ENCODE results near the gene RAET1G.
A peak's percentile ranks its signal among the peaks of the same experiment; 100 is the strongest.
"Not testable (repeated sequence)": the region's sequence is repeated elsewhere in the genome, so short reads cannot be mapped to it uniquely, and the experiment has no call there.

The RAET1G gene

DNA sequence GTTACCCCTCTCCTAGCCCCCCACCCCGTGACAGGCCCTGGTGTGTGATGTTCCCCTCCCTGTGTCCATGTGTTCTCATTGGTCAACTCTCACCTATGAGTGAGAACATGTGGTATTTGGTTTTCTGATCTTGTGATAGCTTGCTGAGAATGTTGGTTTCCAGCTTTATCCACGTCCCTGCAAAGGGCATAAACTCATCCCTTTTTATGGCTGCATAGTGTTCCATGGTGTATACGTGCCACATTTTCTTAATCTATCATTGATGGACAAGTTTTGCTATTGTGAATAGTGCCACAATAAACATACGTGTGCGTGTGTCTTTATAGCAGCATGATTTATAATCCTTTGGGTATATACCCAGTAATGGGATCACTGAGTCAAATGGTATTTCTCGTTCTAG is 31.1 kb downstream of the RAET1G start:
- not testable (repeated sequence) for DNase-seq

- DNase-seq: no peak
Observed at GRCh38 chr6:149891259-149891658, 31.7 kb downstream of the RAET1G start.

- DNase-seq: no peak
Observed at GRCh38 chr6:149890629-149891045, 32.3 kb downstream of the RAET1G start.

- DNase-seq: no peak
Observed at GRCh38 chr6:149889326-149889725, 33.6 kb downstream of the RAET1G start.

DNA sequence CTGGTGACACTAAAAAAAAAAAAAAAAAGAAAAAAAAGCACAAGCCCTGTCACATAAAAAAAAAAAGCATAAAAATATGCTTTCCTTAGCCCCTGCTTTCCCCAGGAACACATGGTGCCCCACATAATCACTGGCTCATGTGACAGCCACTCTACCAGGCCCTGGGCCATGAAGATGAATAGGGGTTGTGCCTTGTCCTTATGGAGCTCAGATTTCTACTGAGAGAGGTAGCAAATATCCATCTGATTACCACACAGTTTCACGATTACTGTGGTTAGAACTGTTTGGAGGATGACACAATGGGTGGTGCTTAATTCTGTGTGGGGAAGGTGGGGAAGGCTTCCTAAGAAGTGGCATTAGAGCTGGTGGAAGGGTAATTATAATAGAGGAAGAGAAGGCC is 34.3 kb downstream of the RAET1G start:
- peak in 1 of 2 experiments; percentile 23 for DNase-seq

DNA sequence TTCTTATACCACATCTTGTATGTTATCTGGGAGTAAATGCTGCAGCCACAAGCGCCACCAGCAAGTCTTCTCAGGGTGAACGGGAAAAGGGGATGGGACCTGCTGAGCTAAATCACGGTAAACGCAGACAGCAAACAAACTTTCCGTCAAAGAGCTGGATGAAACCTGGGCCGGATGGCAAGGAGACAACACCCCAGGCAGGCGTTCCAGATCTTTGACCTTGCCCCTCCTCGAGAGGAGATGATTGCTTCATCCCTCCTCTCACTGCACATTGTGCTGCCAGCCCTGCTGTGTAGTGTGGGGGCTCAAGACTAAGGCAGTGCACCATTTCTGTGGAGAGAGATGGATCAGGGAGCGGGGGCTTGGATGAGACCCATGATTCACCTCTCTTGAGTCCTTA is 34.8 kb downstream of the RAET1G start:
- no peak for DNase-seq

DNA sequence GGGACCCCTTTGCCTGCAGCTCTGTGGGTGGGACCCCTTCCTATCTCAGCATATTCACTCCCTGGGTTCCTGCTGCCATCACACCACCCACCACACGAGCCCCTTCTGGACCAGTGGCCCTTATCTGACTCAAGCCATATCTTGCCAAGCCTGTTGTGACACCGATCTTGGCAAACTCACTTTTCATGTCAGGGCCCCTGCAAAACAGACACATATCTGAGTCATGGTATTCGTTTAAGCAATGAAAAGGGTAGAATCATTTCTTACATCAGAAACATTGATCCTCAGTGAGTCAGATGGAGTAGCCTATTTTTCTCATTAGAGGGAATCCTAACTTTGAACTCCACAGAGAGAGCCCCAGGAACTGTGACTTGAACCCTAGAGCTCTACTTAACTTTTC is 35.6 kb downstream of the RAET1G start:
- no peak for DNase-seq

GRCh38 chr6:149885888-149886287 is 37.0 kb downstream of the RAET1G start:
- DNase-seq: no peak

- DNase-seq: no peak
Observed at GRCh38 chr6:149884617-149885016, 38.3 kb downstream of the RAET1G start.

DNA sequence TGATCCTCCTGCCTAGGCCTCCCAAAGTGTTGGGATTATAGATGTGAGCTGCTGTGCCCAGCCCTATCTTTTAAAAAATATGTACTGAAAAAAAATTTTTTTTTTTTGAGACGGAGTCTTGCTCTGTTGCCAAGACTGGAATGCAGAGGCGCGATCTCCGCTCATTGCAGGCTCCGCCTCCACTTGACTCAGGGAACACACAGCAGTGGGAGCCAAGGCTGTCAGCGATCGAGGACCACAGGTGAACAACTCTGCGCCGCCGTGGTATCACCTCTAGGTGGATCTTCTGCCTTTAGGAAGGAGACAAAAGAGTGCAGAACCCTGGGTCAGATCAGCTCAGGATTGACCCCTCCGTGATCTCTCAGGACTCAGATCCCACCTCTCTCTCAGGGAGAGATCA is 38.7 kb downstream of the RAET1G start:
- DNase-seq: peak; percentile 8 to 11

DNA sequence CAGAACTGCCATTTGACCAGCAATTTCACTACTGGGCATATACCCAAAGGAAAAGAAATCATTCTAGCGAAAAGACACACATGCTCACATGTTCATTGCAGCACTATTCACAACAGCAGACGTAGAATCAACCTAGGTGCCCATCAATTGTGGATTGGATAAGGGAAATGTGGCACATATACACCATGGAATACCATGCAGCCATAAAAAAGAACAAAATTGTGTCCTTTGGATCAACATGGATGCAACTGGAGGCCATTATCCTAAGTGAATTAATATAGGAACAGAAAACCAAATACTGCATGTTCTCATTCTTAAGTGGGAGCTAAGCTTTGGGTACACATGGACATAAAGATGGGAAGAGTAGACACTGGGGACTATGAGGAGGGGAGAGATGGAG is 41.1 kb downstream of the RAET1G start:
- no peak for DNase-seq

DNA sequence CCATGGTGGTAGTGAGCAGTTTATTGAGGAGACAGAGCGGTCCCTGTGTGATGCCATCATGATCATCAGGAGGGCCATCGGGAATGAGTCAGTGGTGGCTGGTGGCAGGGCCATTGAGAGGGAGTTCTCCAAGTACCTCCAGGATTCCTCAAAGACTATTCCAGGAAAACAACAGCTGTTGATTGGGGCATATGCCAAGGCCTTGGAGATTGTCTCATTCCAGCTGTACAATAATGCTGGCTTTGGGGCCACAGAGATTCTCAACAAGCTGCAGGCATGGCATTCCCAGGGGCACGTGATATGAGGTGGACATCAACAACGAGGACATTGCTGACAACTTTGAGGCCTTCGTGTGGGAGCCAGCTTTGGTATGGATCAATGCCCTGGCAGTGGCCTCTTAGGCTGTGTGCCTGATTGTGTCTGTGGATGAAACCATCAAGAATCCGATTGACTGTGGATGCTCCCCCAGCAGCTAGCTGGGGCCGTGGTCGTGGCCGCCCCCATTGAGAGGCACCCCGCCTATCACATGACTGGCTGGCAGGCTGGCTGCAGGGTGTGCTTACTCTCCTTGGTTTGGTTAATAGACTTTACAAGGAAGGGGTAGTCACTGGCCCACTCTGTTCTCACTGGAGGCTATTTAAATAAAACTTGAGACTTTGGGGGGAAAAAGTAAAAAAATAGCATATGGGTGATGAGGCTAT is 41.7 kb downstream of the RAET1G start:
- DNase-seq: no peak

DNA sequence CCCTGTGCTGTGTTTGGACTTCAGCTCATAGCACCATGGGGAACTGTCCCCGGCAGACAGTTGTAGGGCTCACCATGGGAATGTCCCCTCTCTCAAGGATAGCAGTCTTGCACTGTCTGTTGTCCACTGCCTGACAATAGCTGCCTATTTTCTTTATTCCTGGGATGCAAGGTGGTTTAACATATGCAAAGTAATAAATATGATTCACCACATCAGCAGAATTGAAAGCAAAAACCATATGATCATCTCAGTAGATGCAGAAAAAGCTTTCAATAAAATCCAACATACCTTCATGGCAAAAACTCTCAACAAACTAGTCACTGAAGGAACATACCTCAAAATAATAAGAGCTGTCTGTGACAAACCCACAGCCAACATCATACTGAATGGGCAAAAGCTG is 45.3 kb downstream of the RAET1G start:
- no peak for DNase-seq

DNA sequence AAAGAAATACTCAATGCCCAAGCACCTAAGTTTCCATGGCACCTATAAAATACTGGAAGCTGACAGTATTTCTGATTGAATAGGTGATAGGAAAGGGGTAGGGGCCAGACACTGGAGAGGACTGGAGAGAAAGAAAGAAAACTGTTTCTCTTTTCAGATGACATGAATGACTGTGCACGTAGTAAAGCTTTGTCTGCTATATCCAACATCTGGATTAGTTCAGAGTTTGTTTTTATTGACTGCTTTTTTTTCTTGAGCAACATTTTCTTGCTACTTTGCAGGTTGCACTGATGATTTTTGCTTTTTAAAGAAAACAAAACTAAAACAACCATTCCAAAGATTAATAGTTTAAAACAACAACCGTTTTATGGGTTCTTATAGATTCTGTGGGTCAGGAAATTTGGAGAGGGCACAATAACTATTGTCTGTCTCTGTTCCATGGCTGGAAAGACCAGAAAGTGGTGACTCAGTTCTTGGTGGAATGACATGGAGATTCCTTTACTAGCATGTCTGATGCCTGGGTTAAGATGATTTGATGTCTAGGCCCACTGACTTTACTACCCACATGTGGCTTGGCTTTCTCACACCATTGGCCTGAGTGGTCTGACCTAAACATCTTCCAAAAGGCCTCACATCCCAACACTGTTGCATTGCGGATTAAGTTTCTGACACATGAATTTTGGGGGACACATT is 46.5 kb downstream of the RAET1G start:
- DNase-seq: no peak

- no peak for DNase-seq
Observed at GRCh38 chr6:149872233-149872632, 50.7 kb downstream of the RAET1G start.

DNA sequence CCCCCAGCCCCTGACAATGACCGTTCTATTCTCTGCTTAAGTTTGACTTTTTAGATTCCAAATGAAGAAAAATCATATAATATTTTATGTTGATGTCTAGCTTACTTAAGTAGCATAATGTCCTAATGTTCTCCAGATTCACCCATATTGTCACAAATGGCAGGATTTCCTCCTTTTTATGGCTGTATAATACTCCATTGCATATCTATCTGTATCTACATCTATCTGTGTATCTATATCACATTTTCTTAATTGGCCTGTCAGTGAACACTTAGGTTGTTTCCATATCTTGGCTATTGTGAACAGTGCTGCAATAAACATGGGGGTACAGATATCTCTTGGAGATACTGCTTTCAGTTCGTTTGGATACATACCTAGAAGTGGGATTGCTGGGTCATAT is 51.7 kb downstream of the RAET1G start:
- DNase-seq: no peak

DNA sequence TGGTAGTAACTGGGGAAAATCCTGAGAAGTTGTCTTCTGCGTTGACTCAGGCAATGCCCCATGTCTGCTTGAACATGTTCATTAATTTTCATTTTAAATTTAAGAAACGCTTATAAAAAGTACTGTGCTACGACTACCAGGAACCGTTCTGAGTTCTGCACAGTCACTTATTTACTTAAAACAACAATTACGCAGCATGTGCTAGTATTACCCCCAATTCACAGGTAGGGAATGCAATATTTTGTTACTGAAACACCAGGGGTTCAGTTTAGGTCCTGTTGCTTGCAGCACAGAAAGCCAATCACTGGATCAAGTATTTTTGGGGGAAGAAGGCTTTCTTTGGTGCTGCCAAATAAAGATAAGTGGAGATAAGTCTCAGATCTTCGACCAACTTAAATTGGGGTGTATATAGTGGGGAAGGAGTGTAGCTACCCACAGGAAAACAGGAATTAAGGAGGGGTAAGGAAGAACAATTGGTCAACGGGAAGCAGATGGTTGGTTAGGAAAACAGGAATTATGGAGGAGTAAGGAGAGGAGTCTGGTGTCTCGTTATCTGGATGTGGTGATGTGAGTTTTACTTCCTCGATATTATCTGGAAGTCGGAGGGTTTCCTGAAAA is 53.5 kb downstream of the RAET1G start:
- no peak for DNase-seq

GRCh38 chr6:149867876-149868640 is 54.9 kb downstream of the RAET1G start:
- no peak for DNase-seq
